Esophagus (tissue), 2 donors: ENCODE measurements around the gene UBE2E1. TPM values are rescaled to one million over a fixed set of nuclear protein-coding genes. Genes with fewer than 3 reads are reported as not detected.
A peak's percentile ranks its signal among the peaks of the same experiment; 100 is the strongest.

Source experiments
- H3K27ac ChIP-seq, 2 donors: one replicate each; pipeline ENCODE4 v1.5.1; 2013; ENCODE audit warnings: low read depth in 2 of 2, mild to moderate bottlenecking in 2 of 2, inconsistent platforms in 1 of 2, low read length in 1 of 2, moderate library complexity in 1 of 2
- H3K27me3 ChIP-seq, 2 donors: one replicate each; pipeline ENCODE4 v1.6.1; 2013; ENCODE audit warnings: low read length in 2 of 2, control low read depth in 1 of 2, mild to moderate bottlenecking in 1 of 2; ENCODE audit not compliant: insufficient read depth in 2 of 2, control insufficient read depth in 1 of 2
- H3K36me3 ChIP-seq, 2 donors: one replicate each; pipeline ENCODE4 v1.6.1; 2013; ENCODE audit warnings: low read length in 1 of 2; ENCODE audit not compliant: control insufficient read depth in 2 of 2, insufficient read depth in 2 of 2
- H3K4me1 ChIP-seq, 2 donors: one replicate each; pipeline ENCODE4 v1.6.1; 2013; ENCODE audit warnings: low read length in 1 of 2; ENCODE audit not compliant: control insufficient read depth in 2 of 2, insufficient read depth in 2 of 2
- H3K4me3 ChIP-seq, 2 donors: one replicate each; pipeline ENCODE4 v1.5.1; 2013; ENCODE audit warnings: low read length in 2 of 2, mild to moderate bottlenecking in 2 of 2, low read depth in 1 of 2, moderate library complexity in 1 of 2
- H3K9me3 ChIP-seq, 2 donors: one replicate each; pipeline ENCODE4 v1.6.1; 2013; ENCODE audit warnings: mild to moderate bottlenecking in 2 of 2, low read depth in 1 of 2, low read length in 1 of 2, moderate library complexity in 1 of 2; ENCODE audit not compliant: control insufficient read depth in 2 of 2, insufficient read depth in 1 of 2
- WGBS, 2 donors: extraction: QIAGEN DNeasy Blood & Tissue Kit; methylation state at CpG; one replicate each; pipeline ENCODE4 v1.1.7; 2013; 5-methylcytosine and 5-hydroxymethylcytosine counted together
- polyA plus RNA-seq, 2 donors: library from polyadenylated mRNA; stranded (reverse); fragments of 200-250 nt; gene quantifications; one replicate each; pipeline ENCODE4 v1.2.3, GENCODE V29; 2013
- donor health status: healthy with polysubstance abuse.
- donor health status: Bipolar disorder and iron deficiency.

The UBE2E1 gene
- polyA plus RNA-seq, 2 donors = 86.1 to 102 TPM

DNA sequence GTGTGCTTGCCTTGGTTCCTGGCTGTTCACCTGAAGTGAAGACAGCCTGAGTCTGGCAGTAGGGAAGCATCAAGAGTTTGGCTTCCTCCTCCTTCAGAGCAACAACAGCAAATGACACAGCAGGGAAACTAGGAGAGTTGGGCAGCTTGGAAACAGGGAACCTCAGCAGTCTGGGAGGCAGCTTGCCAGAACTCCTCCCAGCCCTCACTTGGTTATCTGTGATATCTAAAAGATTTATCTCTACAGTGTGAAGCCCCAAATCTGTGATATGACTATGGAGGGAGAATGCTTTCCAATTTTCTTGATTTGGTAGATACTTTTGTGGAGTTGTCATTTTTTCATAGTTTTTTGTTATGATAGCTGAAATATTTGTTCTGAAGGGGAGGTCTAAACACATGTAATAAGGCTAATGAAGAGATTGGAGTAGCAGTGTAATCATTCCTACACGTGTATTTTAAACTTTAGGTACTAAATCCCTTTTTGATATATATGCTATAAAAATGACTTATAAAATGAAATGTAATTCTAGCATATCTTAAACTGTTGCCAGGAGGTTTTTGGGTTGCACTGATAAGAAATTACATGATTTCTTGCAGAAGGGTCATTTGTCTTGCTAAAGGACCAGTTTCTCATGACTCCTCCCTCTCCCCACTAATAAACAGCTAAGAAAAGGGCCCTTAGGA is 20.8 kb downstream of the UBE2E1 start:
- 35 to 45% methylated on average over 1 of the region's 1 CpG for WGBS, 2 donors
- H3K27me3 ChIP-seq = no peaks in the 10 kb centered on the region
- H3K27ac ChIP-seq = no peak overlapping the region
- H3K36me3 ChIP-seq = no peaks in the 10 kb centered on the region
- peaks cover 0 to 2% of the 10 kb centered on the region in 2 donors for H3K4me1 ChIP-seq
- no peak overlapping the region for H3K4me3 ChIP-seq
- no peaks in the 10 kb centered on the region for H3K9me3 ChIP-seq

DNA sequence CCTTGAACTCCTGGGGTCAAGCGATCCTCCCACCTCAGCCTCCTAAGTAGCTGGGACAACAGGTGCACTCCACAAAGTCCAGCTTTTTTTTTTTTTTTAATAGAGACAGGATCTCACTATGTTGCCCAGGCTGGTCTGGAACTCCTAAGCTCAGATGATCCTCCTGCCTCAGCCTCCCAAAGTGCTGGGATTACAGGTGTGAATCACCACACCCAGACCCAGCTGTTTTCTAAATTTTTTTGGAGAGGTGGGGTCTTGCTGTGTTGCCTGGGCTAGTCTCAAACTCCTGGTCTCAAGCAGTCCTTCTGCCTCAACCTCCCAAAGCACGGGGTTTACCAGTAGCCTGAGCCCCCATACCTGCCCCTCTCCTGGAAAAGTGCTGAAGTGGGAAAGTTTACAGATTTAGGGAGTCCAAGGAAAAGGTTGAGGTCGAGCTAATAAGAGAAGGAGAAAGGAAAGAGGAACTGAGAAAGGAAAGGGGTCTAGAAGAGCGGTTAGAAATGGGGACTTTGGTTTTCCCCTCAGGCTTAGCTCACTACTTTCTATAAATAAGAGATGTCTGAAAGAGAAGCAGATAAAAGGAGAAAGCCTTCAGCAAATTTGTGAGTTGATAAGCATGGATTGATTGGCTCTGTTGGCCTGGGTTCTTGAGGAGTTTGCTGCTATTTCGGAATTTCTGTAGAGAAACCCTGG is 23.6 kb downstream of the UBE2E1 start:
- WGBS, 2 donors = 70 to 78% methylated on average over 5 of the region's 5 CpGs
- H3K27me3 ChIP-seq = no peaks in the 10 kb centered on the region
- H3K4me3 ChIP-seq = no peak overlapping the region
- no peak overlapping the region for H3K27ac ChIP-seq
- H3K4me1 ChIP-seq = peaks cover 0 to 2% of the 10 kb centered on the region in 2 donors
- H3K9me3 ChIP-seq = no peaks in the 10 kb centered on the region
- no peaks in the 10 kb centered on the region for H3K36me3 ChIP-seq

- Histone ChIP-seq H3K36me3 (no peaks in the 10 kb centered on the region), H3K4me3 (no peak overlapping the region), H3K9me3 (no peaks in the 10 kb centered on the region), H3K4me1 (peaks cover 0 to 2% of the 10 kb centered on the region in 2 donors), H3K27ac (peak overlapping the region in 1 of 2 donors; percentile 41), H3K27me3 (no peaks in the 10 kb centered on the region)
- 79 to 80% methylated on average over 5 of the region's 5 CpGs for WGBS, 2 donors
Measured at GRCh38 chr3:23830869-23831484, 25.2 kb downstream of the UBE2E1 start.

DNA sequence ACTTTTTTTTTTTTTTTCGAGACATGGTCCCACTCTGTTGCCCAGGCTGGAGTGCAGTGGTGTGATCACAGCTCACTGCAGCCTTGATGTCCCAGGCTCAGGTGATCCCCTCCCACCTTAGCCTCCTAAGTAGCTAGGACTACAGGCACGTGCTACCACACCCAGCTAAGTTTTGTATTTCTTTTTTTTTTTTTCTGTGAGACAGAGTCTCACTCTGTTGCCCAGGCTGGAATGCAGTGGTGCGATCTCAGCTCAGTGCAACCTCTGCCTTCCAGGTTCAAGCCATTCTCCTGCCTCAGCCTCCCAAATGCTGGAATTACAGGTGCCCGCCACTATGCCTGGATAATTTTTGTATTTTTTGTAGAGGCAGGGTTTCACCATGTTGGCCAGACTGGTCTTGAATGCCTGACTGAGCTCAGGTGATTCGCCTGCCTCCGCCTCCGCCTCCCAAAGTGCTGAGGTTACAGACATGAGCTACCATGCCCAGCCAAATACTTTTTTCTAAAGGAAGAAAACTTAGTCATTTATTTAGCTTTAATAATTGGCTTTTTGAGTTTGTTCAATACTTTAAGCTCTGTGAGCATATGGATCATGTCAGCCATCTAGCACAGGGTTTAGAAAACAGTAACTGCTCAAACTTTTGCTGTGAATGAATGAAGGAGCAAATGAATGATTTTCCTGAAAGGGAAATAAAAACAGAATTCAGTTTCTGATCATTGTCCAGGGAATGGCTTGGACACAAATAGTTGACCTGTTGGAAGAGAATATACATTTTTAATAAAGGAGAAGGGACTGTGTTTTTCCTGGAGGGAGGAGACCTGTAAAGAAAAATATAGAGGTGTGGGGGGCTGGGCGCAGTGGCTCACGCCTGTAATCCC is 26.0 kb downstream of the UBE2E1 start:
- Histone ChIP-seq H3K4me1 (peaks cover 0 to 2% of the 10 kb centered on the region in 2 donors), H3K4me3 (no peak overlapping the region), H3K27ac (no peak overlapping the region), H3K9me3 (no peaks in the 10 kb centered on the region), H3K27me3 (no peaks in the 10 kb centered on the region), H3K36me3 (no peaks in the 10 kb centered on the region)
- 82 to 94% methylated on average over 9 of the region's 9 CpGs for WGBS, 2 donors

GRCh38 chr3:23832523-23832922 is 26.8 kb downstream of the UBE2E1 start:
- no peaks in the 10 kb centered on the region for H3K9me3 ChIP-seq
- H3K4me3 ChIP-seq = no peak overlapping the region
- peaks cover 0 to 2% of the 10 kb centered on the region in 2 donors for H3K4me1 ChIP-seq
- WGBS, 2 donors = 95 to 97% methylated on average over 10 of the region's 10 CpGs
- no peaks in the 10 kb centered on the region for H3K36me3 ChIP-seq
- no peak overlapping the region for H3K27ac ChIP-seq
- no peaks in the 10 kb centered on the region for H3K27me3 ChIP-seq

DNA sequence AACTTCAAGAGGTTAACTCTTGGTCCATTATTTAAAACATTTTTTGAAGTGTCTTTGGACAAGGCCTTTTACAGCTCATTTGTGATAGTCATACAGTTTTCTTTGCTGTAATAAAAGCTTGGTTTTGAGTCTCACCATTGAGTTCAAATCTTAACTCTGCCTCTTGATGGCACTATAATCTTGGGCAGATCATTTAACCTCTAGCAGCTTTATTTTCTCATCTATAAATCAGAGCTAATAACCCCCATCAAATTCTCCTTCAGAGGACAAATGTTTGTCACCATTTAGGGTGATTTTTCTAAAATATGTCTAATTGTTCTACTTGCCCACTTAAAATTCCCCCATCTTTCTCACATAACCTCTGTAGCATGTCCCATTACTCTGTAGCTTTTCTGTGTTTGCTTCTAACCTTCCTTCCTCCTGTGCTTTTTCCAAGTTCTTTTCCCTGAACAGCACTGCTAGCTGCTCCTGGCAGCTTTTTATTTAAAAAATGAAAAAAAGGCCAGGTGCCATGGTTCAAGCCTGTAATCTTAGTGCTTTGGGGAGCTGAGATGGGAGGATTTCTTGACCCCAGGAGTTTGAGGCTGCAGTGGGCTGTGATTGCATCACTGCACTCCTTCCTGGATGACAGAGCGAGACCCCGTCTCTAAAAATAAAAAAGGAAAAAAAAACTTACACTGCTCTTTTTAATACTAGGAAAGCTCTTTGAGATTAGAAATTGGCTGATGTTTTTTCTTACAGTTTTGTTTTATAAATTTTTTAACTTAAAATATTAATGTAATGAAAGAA is 28.5 kb downstream of the UBE2E1 start:
- H3K27me3 ChIP-seq = no peaks in the 10 kb centered on the region
- no peaks in the 10 kb centered on the region for H3K9me3 ChIP-seq
- no peak overlapping the region for H3K4me3 ChIP-seq
- no peak overlapping the region for H3K27ac ChIP-seq
- 95 to 98% methylated on average over 2 of the region's 2 CpGs for WGBS, 2 donors
- H3K4me1 ChIP-seq = peaks cover 0 to 2% of the 10 kb centered on the region in 2 donors
- no peaks in the 10 kb centered on the region for H3K36me3 ChIP-seq

DNA sequence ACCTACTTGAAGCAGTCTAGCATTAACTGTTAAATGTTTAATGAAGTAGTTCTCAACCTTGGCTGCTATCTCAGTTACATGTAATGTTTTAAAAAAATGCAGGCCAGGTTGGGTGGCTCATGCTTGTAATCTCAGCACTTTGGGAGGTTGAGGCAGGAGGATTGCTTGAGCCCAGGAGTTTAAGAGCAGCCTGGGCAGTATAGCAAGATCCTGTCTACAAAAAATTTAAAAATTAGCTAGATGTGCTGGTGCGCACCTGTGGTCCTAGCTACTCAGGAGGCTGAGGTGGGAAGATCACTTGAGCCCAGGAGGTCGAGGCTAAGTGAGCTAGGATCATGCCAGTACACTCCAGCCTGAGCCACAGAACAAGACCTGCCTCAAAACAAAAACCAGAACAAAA is 29.3 kb downstream of the UBE2E1 start:
- Histone ChIP-seq H3K9me3 (no peaks in the 10 kb centered on the region), H3K4me1 (no peaks in the 10 kb centered on the region), H3K27ac (no peak overlapping the region), H3K27me3 (no peaks in the 10 kb centered on the region), H3K4me3 (no peak overlapping the region), H3K36me3 (no peaks in the 10 kb centered on the region)
- WGBS, 2 donors = 90 to 95% methylated on average over 2 of the region's 2 CpGs

- Histone ChIP-seq H3K36me3 (no peaks in the 10 kb centered on the region), H3K4me1 (no peaks in the 10 kb centered on the region), H3K9me3 (no peaks in the 10 kb centered on the region), H3K27ac (no peak overlapping the region), H3K4me3 (no peak overlapping the region), H3K27me3 (no peaks in the 10 kb centered on the region)
- WGBS, 2 donors = 75 to 76% methylated on average over 2 of the region's 2 CpGs
Measured at GRCh38 chr3:23835802-23836201, 30.0 kb downstream of the UBE2E1 start.
